ENCODE results near the gene CDK8.

- TF ChIP-seq, protein P1, sequence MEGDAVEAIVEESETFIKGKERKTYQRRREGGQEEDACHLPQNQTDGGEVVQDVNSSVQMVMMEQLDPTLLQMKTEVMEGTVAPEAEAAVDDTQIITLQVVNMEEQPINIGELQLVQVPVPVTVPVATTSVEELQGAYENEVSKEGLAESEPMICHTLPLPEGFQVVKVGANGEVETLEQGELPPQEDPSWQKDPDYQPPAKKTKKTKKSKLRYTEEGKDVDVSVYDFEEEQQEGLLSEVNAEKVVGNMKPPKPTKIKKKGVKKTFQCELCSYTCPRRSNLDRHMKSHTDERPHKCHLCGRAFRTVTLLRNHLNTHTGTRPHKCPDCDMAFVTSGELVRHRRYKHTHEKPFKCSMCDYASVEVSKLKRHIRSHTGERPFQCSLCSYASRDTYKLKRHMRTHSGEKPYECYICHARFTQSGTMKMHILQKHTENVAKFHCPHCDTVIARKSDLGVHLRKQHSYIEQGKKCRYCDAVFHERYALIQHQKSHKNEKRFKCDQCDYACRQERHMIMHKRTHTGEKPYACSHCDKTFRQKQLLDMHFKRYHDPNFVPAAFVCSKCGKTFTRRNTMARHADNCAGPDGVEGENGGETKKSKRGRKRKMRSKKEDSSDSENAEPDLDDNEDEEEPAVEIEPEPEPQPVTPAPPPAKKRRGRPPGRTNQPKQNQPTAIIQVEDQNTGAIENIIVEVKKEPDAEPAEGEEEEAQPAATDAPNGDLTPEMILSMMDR (IDR thresholded peaks at IDR 0.05; ENCODE audit: low read depth, low read length, poor library complexity, severe bottlenecking) = no peak
- no peak for TF ChIP-seq EZH2phosphoT487 (IDR thresholded peaks at IDR 0.05; ENCODE audit: borderline replicate concordance, low read length)
These were observed 39.9 kb upstream of the CDK8 start for GRCh38 chr13:26213982-26214381.
